Left renal pelvis (tissue), 4 donors: ENCODE measurements around the gene MORN4. TPM values are rescaled to one million over a fixed set of nuclear protein-coding genes. Genes with fewer than 3 reads are reported as not detected.
"Not testable (repeated sequence)": the region's sequence is repeated elsewhere in the genome, so short reads cannot be mapped to it uniquely, and the experiment has no call there.

Experiments
- DNase-seq, 4 donors: peaks; one replicate each; pipeline ENCODE4 v3.0.0-alpha.2; 2013; ENCODE audit warnings: low read depth in 4 of 4, low spot score in 3 of 4
- polyA plus RNA-seq, 4 donors: library from polyadenylated mRNA; unstranded; fragments of 120-200 nt; gene quantifications; one replicate each; pipeline ENCODE4 v1.2.1, GENCODE V29; 2013; ENCODE audit not compliant: insufficient read length in 4 of 4

MORN4 gene
- 10 to 100 TPM; 17.9 to 28.9 (median 20.9) TPM for polyA plus RNA-seq

DNA sequence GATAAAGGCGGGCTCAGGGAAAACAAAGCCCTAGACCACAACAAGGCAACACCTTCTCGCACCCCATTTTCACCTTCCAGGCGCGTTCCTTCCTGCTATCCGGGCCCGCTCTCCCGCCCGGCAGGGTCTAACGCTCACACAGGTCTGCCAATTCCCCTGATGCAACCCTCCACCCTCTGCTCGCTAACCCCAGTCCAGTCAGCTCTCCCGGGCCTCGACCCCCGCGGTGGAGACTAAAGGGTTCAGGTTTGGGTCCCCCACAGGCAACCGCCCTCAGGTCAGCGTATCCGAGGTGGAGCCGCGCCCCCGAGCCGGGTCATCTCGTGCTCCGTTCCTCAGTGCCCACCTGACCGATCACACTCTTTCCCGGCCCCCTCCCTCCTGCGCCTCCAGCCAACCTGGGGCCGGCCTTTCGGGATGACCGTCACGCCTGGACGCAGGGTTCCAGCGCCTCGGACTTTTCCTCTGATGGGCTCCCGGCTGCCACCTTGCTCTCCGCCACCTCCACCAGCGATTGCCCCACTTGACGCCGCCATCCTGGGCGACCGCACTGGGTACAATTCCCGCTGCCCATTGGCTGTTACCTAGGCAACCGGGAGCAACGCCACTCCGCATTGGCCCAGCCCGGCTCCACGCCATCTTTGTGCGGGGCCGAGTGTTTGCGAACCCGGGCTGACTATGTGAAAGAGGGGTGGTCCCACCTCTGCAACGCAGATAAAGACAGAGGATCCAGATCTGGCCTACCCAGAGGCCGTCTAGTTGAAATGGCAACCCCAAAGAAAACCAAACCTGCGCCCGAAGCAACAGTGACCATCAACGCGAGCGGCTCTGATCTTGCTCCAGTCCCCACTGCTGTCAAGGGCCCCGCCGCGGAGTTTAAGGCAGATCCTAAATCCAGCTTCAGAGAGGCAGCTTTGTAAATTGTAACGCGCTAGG, at the start of gene MORN4:
TSS of gene MORN4 (minus strand) at position 552 of the 936 bp plus-strand sequence. CDS start 13,847 bp downstream, outside the sequence.
- DNase-seq = peak; percentile 84 to 89 (median 88)

DNA sequence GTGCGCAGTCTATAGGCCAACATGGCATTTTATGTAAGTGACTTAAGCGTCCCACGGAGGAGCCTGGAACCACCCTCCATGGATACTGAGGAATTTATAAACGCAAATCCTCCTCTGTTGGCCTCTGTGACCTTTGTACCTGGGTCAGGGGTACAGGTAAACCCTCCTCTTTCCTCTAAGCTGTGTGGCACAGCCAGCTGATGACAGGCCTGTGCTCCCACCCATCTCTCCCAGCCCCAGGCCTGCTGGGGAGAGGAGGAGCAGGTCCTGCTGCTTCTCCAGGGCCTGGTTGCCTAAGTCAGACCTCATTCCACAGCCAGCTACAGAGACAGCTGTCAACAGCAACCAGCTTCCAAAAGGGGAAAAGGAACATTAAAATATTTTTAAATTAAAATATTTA, 48.7 kb upstream of the MORN4 start:
- DNase-seq = no peak

DNA sequence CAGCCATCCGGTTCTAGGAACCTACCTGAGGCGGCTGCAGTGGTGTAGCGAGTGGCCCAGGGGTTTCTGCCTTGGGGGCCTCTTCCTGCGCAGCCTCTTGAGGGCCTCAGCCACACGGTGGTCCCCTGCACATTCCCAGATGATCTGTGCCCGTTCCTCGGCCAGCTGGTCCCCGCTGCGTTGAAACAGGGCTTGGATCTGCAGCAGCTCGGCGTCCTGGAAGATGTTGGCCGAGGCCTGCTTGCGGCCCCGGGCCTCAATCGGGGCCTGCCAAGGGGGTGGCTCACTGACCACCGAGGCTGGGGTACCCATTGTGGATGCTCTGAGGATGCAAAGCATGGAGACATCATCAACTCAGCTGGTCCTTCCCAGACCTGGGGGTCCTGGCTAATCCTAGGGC, 46.3 kb upstream of the MORN4 start:
- DNase-seq = no peak

DNA sequence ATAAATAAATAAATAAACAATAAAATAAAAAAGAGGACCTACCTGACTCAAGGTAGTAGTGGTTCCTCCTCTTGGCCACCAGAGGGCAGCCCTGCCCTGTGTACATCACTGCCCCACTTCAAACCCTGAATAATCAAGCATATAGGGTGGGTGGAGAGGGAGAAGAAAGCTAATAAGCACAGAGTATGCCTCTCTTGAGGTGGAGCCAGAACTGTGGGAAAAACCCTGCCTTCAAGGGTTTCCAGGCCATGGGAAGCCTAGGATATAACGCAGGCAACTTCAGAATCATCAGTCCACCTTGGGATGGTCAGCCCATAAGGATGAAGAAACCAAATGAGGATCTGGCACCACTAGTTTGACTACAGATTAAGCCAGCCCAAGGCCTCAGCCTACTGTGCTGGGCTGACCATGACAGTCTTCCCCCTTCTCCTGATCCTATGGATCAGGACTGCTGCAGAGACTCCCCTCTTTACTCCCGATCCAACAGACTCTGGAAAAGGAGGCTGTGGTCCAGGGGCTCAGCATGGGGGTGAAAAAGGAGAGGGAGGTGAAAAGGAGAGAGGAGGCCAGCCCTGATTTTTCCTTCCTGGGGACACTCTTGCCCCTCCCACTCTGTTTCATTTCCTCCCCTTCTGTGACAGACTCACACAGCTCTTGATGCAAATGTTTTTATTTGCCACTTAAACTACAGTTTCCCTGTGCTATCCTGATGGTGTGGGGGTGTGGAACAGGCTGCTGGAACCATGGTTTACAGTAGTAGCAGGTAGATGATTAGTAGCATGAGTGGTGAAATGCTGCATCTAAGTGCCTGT, 43.7 kb upstream of the MORN4 start:
- no peak for DNase-seq

DNA sequence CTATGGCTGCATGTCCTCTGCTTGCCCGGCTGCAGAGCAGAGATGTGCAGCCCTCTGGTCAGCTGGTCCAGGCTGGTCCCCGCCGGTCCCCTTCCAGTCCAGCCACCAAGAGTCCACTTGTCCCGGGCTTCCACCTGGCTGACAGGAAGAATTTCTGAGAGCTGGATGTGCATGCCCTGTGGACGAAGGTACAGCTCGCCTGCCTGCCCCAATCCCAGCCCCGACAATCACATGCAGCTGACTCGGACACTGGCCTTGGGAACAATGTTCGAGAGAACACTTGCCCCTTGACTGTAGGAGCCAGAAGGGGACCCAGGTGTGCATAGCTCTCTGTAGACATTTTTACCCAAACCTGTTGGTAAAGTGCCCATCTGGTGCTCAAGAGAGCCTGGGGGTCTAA, 41.9 kb upstream of the MORN4 start:
- DNase-seq = no peak

DNA sequence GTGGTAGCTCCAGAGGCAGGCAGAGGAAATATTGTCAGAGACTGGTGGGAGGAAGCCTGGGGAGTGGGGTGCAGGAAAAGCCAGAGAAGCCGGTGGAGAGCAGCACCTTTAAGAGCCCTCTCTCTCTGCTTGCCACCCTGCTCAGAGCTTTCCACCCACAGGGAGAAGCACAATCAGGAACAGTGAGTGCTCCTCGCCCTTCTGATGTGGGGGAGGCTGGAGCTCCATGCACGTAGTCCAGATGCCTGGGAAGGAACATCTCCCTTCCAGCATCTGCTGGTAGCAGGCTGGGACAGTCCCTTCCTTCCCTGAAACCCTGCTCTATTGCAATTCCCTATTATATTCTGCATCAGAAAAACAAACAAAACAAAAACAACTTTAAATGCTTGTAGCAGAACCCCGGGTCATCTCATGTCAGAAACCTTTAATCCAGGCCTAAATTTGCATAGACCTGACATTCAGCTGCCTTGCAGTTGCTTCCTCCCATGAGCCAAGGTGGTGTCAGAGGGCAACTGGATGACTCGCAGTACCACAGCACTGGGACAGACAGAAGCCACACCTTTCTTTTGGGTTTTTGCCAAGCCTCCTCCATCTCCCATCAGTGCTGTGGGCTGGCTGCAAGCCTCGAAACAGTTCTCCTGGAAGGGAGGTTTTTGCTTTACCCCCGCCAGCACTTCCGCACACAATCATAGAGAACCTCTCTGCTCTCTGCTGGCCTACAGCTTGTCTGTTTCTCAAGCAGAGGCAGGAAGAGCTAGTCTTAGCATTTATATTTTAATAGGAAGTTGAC, 40.6 kb upstream of the MORN4 start:
- DNase-seq = no peak

DNA sequence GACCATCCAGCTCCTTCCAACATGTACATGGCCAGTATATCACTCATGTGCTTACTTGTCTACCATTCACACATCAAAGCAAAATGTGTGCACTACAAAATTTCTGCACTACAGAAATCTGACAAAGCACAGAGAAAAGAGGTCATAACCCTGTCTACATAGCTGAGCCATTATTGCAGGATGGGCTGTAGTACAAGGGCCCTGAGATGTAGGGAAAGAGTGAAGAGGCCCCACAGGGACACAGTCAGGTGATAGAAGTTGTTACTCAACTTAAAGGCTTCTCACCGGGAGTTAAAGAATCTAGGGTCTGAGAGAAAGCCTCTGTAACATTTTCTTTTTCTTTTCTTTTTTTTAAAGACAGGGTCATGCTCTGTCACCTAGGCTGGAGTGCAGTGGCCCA, 36.3 kb upstream of the MORN4 start:
- DNase-seq = no peak

DNA sequence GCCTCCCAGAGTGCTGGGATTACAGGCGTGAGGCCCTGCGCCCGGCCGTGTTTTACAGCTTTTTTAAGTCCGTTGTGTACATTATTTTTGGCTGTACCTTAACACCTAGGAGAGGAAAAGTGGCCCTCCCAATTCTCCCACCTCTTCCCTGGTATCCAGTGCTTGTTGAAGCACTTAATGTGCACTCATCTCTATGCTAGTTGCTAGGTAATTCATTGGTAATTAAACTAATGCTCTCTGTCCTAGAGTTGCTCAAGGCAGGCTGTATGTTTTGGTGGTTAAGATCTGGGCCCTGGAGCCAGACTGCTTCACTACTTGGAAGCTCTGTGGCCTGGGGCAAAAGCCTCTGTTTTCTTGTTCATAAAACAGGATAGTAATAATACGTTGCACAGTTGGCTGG, 34.2 kb upstream of the MORN4 start:
- DNase-seq = no peak

DNA sequence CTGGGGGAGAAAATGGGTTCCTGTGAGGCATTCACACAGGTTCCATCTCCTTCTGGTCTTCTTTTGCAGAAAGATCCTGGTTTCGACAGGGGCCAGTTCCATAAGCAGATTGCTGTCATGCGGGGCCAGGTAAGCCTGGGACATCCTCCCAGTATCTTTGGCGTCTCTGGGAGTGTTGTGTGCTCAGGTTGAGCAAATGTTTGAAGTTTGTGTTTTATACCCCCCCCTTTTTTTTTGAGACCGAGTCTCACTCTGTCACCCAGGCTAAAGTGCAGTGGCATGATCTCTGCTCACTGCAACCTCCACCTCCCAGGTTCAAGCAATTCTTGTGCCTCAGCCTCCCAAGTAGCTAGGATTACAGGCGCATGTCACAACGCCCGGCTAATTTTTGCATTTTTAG, 33.7 kb upstream of the MORN4 start:
- DNase-seq = no peak

DNA sequence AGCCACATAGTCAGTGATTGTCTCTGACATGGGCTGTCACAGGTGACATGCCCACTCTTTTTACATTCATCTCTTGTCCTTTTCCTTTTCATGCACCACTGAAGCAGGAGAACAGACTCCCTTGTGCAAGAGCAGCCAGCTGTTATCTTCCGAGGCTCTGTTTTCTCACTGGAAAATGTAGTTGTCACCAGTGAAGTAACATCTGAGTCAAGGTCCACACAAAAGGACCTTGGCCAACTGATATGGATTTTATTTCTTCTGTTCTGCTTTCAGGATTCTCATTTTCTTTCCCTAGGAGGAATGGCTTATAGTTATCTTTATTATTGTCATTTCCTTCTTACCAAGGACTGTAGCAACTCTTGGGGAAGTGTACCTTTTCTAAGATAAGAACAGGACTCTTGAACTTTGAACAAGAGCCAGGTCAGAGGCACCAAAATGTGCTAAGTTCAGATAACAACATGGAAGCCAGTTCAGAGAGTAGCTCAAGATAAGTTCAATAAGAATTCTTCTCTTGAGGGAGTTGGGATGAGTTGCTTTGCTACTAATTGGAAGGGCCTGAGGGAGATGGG, 31.1 kb upstream of the MORN4 start:
- DNase-seq = no peak

DNA sequence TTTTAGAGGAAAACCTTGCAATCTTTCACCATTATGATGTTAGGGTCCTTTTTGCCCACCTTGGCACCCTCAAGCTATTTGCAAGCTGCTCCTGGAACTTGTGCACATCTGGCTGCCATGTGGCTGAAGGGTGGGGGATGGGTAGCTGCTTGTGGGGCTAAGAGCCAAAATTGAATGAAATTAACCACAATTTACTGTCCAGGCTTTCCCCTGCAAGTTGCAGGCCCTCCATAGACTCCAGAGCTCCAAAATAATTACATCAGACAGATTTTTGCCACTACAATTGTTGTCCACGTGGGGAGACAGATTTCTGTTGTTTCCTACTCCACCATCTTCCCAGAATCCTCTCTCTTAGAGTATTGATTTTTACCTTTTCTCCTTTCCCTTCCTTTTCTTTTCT, 26.3 kb upstream of the MORN4 start:
- no peak for DNase-seq

DNA sequence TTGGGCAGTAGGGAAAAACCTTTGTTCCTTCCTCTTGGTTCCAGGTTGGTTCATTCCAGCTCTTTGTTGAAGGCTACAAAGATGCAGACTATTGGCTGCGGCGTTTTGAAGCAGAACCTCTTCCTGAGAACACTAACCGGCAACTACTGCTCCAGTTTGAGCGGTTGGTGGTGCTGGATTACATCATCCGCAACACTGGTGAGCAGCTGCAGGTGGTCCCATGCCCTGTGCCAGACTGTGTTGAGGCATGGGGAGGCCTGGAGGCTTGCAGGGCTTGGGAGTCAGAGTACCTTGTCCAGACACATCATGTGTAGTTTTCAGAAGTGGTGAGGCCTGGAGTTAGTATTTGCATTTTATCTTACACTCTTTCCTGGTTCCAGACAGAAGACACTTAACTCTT, 23.5 kb upstream of the MORN4 start:
- DNase-seq = no peak

DNA sequence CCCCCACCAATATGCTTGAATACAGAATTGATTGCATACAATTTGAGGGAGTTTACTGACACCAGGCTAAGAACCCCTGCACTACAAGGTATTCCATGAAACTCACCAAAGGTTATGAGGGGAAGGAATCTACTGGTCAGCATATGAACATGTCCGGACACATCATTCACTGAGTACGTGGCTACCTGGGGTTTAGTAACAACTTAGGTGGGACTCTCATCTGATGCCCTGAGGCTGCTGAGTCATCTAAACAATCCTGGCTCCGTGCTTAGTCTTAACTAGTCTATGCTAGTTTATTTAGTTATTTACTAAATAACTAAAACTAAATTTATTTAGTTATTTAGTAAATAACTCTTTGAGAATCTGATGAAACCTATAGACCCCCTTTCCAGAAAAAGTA, 18.5 kb upstream of the MORN4 start:
- no peak for DNase-seq

DNA sequence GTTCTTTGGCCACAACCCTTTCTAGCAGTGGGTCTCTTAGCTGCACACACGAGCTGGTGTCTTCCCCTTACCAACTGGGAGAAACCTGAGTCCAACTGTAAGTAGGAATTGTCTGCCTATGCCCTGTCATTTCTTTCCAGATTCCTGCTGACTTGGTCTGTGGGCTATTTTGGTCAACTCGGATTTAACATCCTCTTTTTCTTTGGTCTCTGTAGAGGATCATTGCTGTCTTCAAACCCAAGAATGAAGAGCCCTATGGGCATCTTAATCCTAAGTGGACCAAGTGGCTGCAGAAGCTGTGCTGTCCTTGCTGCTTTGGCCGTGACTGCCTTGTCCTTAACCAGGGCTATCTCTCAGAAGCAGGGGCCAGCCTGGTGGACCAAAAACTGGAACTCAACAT, 17.4 kb upstream of the MORN4 start:
- no peak for DNase-seq

DNA sequence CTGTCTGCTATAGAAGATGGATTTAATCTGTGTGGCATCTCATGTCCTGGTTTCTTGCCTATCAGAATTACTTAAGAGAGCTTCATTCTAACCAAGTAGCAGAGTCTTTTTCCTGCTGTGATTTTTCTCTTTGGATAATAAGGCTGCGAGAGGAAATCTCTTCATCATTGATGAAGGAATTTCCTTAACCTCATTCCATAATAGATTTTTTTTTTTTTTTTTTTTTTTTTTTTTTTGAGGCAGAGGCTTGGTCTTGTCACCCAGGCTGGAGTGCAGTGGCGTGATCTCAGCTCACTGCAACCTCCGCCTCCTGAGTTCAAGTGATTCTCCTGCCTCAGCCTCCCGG, 16.1 kb upstream of the MORN4 start:
- DNase-seq = not testable (repeated sequence)

DNA sequence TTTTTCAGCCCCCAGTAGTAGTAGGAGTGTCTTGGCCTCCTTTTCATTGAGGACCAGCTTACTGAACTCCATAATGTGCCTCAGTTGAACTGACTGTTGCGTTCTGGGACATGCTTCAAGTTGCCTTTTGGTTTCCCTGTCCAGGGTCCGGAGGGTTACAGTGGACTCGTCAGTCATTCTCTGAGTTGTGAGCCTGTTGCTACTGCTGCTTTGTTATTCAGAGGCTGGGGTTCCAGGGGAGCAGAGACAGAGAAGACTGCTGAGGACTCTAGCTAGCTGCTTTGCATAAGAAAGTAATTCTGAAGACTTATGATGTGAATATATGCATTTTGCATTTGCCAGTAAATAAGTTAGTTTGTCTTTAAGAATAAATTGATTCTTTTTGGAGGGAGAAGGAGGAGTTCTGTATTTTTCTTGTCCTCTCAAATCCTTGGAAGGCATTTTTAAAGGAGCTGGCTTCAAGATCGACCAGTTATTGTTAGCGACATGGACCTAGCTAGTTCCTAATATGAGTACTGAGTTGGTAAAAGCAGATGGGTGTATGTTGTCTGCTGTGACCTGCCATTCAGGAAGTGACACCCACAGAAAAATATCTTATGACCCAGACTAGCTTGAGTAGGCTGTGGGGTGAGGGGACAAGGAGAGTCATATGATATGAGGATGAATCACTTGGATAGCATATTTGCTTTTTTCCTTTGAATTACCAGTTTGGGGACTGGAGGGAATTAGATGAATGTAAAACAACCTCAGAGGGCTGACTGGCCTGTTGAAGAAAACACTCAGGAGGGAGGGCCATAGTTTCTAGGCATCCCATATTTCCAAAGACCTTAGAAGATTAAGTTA, 15.5 kb upstream of the MORN4 start:
- DNase-seq = no peak

DNA sequence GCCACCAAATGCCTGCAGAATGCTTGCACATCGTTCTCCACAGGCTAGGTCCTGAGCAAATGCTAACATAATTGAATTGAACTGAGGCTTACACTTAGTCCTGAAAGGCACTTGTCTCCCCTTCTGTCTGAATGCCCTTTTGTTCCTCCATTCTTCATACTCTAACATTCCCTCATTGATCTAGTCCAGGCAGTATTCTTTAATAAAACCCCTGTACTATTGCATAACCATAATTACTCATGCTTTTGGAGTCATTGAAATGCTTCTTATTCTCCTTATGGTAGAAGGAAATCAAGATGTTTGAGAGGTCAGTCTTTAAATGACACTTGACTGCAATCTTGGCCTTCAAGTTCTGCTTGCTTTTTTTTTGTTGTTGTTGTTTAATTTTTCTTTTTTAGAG, 14.3 kb upstream of the MORN4 start:
- no peak for DNase-seq

DNA sequence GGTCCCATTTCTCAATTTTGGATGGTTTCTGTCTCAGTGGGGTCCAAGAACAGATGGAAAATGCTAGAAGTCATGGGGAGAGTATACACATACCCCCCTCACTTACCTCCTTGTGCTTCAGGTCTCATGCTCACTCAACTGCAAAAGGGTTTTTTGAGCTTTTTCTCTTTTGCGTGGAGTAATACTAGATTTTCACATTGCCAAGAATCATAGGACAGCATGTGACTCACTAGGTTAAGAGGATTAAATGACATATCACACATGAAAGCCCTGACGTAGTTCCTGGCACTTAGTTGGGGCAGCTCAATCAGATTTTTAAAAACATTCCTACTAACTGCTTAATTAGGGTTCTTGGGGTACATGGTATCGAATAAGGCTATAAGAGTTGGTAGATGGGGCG, 11.6 kb upstream of the MORN4 start:
- no peak for DNase-seq

DNA sequence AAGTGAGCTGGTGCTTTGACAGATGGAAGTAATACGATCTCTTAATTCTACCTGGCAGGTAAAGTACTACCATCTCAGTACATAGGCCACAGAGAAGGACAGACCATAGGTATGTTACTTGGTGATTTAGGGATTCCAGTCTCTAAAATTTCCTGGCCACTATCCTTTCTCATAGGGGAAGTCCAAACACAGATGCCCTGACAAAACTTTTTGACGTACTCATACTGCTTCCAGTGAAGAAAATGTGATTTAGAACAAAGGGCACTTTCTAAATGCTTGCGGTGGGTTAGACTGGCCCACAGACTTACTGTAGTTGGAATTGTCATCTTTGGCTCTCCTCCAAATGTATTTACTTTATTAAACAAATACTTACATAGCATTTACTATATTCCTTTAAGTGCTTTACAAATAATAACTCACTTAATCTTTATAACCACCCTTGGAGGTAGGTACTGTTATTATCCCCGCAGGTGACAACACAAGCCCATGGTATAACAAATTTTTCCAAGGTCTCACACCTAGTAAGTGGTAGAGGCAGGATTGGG, 10.2 kb upstream of the MORN4 start:
- no peak for DNase-seq
